UCSD-AML1 (cell line): ENCODE results near the gene ATP13A1.

Experiments
- DNase-seq: peaks from one replicate; lab custom pipeline; 2025; ENCODE audit not compliant: unreplicated experiment; lab: John Stamatoyannopoulos, UW

Gene ATP13A1

DNA sequence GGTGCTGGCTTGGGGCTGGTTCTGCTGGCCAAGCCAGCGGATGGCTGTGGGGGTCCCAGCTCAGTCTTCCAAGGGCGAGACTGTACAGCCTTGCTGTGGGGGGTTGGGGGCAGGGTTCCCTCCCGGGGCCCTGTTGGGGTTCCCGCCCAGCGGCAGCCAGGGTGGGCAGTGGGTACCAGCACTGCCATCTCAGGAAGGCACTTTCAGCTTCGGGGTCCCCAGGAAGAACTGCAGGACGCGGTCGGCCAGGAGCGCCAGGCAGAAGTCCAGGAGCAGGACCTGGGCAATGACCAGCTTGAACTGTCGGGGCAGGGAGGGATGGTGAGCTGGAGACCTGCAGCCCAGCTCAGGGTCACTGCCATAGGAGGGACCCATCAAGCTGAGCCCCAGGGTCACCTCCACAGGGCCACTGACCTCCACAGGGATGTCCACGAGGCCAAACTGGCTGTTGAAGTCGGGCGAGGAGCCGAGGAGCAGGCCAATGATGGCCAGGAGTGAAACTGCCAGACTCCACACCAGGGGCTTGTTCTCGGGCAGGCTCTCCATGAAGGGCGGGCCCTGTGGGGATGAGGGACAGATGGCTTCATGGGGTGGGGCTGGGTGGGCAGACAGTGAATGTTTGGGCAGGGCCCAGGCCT is 18.1 kb downstream of the ATP13A1 start:
- no peak for DNase-seq

DNA sequence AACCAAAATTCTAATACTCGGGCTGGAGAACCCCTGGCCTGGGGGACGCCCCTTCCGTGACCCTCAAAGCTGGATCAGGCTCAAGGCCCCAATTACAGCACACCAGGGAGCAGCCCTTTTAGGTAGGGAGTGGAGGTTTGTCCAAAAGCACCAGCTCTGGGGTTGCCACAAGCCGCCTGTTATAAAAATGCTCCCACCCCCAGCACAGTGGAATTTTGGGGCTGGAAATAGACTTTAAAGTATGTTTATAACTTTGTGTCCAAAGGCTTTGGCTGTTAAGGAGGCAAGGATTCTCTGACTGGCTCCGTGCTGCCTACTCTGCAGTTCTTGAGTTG is 19.5 kb downstream of the ATP13A1 start:
- no peak for DNase-seq

DNA sequence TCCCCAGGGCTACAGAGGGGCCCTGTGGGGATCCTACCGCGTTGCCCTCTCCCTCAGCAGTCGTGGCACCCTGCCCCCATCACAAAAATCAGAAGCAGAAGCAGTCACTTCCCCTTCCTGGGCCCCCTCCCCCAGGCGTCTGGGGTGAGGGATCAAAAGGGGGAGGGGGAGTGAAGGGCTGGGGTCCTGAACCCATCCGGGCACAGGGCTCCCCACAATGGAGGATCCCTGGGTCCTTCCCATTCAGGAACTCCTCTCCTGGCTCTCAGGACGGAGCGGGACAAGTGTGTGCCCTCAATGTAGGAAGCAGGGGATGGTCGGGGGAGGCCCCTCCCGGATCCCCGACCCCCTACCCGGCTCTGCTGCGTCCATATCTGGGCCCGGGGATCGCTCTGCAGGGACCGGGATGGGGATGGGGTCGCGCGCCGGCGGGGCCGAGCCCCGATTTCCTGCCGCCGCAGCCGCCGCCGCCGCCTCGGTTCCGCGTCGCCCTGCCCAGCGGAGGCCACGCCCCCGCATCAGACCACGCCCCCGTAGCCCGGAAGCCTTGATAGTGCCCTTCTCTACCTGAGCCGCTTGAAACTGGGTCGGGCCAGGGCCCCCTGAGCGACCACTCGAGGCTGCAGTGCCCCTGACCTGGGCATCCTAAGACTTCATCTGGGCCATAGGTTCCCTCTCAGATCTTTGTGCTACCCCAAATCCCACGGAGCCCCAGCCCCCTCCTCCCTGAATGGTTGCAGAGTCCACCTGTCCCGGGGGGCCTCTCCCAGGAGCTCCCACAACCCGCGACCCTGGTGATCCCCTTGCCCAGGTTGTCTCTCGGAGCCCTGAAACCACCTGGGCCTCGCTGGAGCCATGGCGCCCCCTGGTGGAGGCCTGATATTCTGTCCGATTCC is 20.1 kb downstream of the ATP13A1 start, which contains the start of gene GMIP:
Gene GMIP (minus strand): TSS at position 500 of the 896 bp plus-strand sequence. CDS start 128 bp downstream, at position 372.
- peak; percentile 80 for DNase-seq

DNA sequence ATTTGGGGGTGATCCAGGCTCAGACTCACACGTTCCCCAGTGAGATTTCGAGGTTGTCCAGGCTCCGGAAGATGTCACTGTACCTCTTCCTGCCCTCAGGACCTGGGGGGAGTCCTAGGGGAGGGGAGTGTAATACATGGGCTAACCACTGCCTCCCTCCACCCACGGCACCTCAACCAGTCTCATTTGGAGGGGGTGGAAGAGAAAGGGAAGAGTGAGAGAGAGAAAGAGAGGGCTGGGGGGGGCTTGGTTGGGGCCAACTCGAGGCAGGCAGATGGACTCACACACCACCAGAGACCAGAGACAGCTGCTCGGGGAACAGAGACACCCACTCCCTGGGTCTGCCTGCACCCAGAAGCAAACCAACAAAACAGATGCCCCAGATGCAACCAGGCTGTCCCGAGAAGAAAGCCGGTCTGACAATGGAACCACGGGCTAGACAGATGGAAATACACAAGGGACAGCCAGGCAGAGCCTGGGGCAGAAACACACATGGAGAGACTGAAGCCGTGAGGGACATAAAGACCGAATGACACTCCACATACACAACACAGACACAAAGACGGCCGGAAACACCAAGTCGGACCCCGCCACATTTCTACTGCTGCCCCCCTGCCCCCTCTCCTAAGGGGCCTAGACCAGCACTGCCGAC is 20.8 kb downstream of the ATP13A1 start:
- peak; percentile 40 for DNase-seq

DNA sequence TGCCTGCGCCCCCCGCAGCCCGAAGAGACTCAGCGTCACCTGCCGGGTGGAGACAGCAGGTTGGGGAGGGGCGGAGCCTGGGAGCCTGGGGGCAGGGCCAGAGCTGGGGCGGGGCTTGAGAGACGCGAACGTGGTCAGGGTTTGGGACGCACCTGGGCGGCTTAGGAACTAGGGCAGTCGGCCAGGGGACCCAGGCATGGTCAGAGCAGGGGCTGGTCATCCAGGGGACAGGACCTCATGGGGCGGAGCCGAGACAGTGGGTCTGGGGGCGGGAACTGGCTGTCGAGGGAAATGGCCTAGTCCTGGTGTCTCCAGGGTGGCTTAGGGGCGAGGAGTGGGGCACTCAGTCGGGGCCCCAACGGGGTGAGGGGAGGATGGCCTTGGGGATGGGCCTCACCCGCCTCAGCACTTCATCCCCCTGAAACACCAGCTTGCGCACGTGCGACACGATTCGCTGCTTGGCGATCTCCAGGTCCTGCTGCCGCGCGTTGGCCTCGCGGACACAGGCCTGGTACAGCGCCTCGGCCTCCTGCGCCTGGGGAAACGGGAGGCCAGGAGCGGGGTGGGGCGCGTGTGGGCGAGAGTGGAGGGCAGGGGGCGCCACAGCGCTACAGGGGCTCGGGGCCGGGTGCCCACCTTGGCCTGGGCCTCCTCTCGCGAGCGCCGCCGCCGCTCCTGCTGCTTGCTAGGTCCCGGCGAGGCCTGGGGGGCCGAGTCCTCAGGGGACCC is 25.8 kb downstream of the ATP13A1 start:
- DNase-seq: no peak

DNA sequence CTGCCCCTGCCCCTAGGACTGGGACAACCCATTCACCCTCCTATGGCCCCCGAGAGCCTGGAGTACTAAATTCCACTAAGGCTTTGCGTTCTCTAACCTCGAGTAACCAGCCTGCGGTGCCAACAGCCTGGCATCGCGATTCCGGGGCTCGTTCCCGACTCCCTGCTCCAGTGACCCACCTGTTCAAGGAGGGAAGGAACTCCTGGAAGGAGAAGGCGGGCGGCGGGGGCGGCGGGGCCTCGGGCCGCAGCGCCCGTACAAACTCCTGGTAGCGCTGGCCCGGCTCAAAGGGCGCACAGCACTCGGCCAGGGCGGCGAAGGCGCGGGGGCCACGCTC is 26.3 kb downstream of the ATP13A1 start:
- no peak for DNase-seq

DNA sequence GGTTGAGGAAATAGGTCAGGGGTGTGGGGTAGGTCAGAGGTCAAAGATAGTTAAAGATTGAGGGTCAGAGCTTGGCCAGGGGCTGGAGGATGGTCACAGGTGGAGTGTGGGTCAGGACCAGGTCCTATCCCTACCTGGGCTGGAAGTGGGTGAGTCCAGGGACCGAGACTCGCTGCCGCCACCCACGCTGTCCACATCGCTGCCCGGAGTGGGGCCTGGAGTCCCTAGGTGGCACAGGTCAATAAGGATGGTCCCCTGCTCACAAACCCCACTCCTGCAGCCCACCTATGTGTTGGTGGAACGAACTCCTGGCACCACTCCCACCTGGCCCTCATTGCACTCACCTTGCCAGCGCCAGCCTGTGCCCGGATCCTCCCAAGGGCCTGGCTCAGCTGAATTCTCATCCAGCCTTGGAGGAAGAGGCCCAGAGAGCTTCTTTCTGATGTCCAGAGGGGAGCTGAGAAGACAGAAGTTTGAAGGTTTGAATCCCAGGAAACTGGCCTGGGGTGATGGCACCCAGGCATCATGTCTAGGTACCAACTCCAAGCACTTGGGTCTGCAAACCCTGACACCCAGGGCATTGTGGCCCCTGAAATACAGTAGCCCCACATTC is 26.8 kb downstream of the ATP13A1 start:
- DNase-seq: no peak

DNA sequence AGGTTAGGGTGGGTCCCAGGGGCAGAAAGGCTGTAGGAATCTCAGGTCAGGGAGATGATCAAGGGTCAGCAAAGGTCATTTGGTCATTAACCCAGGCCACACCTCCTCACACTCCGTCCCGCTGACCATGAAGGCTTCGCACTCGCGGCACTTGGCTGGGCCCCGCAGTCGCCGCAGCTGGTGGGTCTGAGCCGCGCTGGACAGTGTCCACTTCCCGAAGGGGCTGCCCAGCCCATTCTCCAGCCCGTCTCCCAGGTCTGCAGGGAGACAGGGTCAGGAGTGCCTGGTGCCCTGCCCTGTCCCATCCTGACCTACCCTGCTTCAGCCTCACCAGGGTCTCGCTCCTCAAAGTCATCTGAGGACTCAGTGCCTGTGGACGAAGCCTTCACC is 28.2 kb downstream of the ATP13A1 start:
- DNase-seq: no peak

DNA sequence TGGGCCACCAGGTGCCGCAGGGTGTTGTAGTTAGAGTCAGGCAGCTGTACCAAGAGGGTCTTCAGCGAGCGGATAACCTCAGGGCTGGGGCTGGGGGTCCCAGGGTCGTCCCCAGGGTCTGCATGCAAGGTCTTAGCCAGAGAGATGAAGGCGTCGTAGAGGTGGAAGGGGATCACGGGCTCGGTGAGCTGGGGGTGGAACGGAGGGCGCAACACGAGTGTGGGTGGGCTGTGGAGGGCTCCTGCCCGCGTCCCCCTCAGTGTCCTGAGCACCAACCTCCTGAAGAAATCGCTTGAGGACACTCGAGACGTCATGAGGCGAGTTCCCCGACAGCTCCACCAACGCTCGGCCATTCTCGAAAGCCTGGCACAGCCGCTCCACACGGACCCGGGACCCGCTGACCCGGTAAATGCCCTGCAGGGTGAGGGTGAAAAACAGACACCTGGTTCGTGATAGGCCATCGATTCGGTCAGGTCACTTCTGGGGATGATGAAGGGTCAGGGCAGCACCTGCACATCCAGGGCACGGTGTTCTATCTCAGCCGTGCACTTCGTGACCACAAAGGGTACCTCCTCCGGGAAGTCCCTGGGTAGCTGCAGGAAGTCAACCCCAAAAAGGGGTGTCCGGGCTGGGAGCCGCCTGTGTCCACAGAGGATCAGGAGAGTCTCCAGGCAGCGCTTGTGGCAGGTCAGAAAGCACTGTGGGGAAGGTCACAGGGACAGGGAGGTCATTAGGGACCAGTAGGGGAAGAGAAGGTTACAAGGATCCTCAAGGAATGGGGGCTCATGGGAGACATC is 28.8 kb downstream of the ATP13A1 start:
- no peak for DNase-seq

DNA sequence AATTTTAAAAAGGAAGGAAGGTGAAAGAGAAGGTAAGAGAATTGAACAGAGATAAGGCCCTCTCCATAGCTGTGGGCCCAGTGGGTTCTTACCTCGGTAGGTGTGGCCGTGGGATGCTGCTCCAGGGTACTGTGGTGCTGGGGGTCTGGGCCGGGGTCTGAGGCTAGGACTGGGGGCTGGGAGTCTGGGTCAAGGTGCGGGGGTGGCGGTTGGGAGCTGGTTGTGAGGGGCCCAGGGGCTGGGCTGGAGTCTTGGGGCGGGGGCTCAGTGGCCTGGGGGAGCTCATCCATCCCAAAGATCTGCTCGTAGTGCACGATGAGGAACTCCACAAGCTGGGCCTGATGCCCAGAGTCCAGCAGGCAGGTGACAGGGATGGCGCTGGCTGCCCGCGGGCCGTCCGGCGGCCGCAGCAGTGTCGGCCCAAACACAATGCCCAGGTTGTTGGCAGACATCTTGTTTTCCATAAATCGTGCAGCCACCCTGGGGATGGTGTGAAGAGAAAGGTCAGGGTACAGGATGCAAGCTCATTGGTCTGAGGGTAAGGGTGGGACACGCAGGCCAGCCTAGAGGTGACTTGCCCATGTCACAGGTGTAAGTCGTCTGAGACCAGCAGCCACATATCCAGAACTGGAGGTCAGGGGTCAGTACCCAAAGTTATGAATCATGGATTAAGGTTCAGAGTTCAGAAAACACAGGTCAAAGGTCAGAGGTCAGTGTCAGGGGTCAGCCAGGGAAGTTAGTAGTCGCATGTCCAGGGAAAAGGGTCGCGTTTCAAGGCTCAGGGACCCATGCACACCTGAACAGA is 29.6 kb downstream of the ATP13A1 start:
- DNase-seq: no peak

DNA sequence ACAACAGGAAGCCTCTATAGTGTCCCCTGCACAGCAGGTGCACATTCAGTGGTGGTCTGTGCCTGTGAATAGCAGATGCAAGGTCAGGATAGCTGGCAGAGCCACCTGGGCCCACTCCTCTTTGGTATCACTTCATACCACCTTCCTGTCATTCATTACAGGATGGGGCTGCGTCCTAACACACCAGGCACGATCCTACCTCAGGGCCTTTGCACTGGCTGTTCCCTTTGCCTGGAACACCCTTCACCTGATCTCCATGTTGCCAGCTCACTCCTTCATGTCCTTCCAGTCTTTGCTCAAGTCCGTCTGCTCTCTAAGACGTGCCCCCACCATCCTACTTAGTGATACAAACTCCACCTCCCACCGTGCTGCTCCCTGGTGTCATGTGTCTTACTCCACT is 30.8 kb downstream of the ATP13A1 start:
- DNase-seq: no peak

DNA sequence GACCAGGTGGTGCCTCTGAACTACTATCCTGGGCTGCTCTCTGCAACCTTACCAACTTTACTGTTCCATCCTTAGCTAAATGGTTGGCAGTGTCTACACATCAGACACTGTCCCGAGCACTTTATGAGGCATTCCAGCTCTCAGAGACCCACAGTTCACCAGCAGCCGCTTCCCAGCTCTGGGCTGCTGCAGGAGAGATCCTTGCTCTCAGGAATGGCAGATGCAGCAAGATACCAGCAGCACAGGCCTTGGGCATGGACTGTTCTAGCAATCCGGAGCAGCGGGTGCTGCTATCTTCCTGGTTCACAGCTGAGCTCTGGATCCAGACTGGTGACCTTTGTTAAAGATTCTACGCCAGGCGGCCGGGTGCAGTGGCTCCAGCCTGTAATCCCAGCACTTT is 32.1 kb downstream of the ATP13A1 start:
- DNase-seq: no peak

DNA sequence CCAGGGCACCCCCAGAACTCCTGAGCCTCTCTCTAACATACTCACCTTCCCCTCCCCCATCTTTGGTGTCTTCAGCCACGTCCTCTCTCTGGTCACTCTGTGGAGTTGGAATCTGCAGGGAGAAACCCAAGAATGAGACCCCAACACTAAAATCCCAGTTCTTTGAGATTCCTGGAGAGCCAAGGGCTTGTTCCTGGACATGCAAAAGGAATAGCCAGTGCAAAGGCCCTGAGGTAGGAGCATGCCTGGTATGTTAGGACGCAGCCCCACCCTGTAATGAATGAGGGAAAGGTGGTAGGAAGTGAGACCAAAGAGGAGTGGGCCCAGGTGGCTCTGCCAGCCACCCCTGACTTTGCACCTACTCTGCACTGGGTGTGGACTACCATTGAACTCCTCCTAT is 33.0 kb downstream of the ATP13A1 start:
- no peak for DNase-seq

DNA sequence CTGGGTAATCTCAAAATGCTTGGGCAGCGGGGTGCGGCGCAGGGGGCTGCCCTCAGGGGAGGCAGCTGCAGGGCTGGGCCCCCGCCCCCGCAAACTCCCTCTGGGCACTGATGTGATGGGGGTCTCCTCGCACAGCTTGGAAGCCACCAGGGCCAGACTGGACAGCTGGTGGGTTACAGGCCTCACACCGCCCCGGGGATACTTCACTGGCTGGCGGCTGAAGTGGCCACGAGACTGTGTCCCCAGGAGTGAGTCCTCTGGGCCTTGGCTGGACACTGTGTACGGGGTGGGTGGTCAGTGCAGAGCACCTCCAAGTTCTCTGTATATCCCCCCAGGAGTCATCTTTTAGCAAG is 33.4 kb downstream of the ATP13A1 start:
- DNase-seq: no peak

DNA sequence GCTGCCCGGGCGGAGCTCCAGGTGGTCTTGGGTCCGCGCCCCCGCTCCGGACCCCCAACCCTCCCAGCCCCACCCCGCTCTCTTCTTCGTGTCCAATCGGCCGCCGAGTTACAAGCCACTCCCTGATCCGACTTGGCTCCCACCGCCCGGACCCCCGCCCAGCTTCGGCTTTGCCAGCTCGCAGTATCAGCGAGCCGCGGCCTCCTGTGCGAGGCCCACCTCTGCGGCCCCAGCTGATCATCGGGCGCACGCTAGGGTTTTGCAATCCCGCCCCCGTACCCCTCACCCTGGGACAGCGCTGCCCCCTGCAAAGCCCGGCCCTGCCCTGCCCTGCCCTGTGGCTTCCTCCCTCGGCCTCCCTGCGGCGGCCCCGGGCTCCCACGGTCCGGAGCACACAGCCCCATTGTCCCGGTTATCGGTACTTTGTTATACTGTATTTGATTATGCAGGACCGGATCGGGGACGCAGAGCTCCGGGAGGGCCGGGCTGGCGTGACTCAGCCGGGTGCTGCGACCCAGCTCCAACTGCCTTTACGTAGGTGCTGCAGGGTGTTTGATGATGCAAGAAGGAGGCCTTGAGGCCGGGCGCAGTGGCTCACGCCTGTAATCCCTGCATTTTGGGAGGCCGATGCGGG is 34.9 kb downstream of the ATP13A1 start:
- DNase-seq: no peak

DNA sequence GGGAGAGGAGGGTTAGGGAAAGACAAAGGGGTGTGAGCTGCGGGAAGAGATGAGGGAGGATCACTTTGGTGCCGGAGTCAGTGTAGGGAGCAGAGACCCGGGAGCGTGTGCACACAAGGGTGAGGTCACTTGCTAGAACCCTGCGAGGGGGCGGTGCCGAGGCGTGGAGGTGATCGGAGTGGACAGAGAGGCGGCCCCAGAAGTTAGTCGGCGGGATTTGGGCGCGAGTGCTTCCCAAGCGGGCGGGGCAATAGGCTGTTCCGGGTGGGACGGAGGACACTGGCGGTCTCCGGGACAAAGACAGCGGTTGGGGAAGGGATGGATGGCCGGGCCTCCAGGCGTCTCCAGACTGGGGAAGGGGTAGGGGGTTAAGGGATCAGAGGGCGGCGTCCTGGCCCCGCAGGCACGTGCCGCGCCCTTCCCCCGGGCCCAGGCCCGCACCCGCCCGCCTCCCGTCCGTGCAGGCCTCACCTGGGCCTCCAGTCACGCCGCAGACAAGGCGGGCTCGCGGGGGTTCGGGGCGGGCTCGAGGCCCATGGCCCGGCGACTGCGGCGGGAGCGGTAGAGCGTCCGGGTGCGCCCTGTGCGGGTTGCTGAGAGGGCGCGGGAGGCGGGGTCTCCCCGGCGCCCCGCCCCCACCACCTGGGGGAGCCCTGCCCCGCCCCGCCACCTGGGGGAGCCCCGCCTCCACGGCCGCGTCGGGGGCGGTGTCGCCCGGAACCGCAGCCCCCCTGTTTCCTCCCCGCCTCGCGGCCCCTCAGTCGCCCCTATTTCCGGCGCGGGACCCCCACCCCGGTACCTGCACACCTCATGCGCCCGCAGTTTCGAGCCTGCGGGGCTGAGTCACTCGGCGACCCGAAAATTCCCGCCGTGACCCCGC is 35.6 kb downstream of the ATP13A1 start, which contains the start of gene LPAR2:
Gene LPAR2 (minus strand): TSS at position 600 of the 880 bp plus-strand sequence. CDS start 945 bp downstream, outside the sequence.
- no peak for DNase-seq

DNA sequence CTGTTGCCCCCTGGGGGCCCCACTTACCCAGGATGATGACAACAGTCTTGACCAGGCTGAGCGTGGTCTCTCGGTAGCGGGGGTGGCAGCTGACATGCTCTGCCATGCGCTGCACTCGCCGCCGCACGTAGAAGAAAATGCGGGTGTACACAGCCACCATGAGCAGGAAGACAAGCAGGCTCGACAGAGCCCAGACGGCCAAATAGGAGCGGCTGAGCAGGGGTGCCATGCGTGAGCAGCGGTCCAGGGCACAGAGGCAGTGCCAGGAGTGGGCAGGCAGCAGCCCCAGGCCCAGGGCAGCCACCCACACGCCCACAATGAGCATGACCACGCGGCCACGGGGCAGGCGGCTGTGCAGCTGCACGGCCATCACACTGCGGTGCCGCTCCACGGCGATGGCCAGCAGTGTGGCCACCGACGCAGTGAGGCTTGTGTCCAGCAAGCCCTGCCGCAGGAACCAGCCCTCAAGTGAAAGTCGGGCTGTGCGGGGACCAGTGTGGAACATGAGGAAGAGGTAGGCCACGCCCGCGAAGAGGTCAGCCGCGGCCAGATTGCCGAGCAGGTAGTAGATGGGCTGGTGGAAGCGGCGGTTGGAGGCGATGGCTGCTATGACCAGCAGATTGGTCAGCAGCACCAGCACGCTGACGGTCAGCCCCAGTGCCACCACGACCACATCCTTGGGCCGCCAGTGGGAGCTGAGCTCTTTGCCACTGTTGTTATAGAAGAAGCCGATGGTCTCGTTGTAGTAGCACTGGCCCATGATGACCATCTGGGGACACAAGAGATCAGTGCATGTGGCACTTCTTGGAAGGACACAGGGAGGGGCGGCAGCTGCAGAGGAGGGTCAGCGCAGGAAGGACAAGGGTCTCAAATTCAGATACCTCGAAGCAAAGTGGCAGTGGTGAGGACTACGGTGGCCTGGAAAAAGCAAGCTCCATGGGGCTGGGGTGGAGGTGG is 36.7 kb downstream of the ATP13A1 start:
- no peak for DNase-seq
